Measurements from ENCODE around the gene DLG4. TPM values are rescaled to one million over a fixed set of nuclear protein-coding genes. Genes with fewer than 3 reads are reported as not detected.
A peak's percentile ranks its signal among the peaks of the same experiment; 100 is the strongest.

Gene DLG4
- total RNA-seq, 2 experiments from 2014 or later = 15.4 to 27.3 TPM

- no peak for TF ChIP-seq CTCF (conservative IDR thresholded peaks at IDR 0.05; ENCODE audit: low read length)
- TF ChIP-seq EZH2phosphoT487 (IDR thresholded peaks at IDR 0.05; ENCODE audit: borderline replicate concordance, low read depth, low read length) = no peak
- Histone ChIP-seq H3K27ac (ENCODE audit: low read depth, low read length, poor library complexity, severe bottlenecking) (no peak overlapping the region), H3K4me1 (ENCODE audit: insufficient read depth, low read length, poor library complexity, severe bottlenecking) (peaks cover 11% of the 10 kb centered on the region), H3K9me3 (ENCODE audit: low read length) (no peaks in the 10 kb centered on the region), H3K79me2 (ENCODE audit: insufficient read depth, low read depth, low read length) (no peaks in the 10 kb centered on the region; the same call in 1 of the 2 replicates), H3K36me3 (ENCODE audit: insufficient read depth, low read length) (peaks cover 89% of the 10 kb centered on the region), H3K4me3 (ENCODE audit: low read depth, low read length, poor library complexity, severe bottlenecking) (no peak overlapping the region), H4K20me1 (ENCODE audit: insufficient read depth, low read length) (no peaks in the 10 kb centered on the region), H2AFZ (ENCODE audit: low read length) (no peak overlapping the region), H3K9me2 (ENCODE audit: insufficient read depth, low read length) (no peaks in the 10 kb centered on the region), H3K4me2 (ENCODE audit: low read length) (no peak overlapping the region)
- no peak for DNase-seq (ENCODE audit: low spot score)
- POLR2A ChIA-PET = no interaction called here
- intact Hi-C loops (cut with micrococcal nuclease; ENCODE audit: unreplicated experiment) = no loop called here
- CTCF ChIA-PET (ENCODE audit: unreplicated experiment) = interaction anchor here (0.6 kb wide), 1 partner anchor 1043 kb away, joined by 3 read pairs; no protein-coding TSS in a partner anchor
- BruUV-seq (replicated peaks) = TSS peak; percentile 80
Observed at GRCh38 chr17:7224661-7225111, 5.0 kb upstream of the DLG4 start.

GRCh38 chr17:7224110-7224509, 4.5 kb upstream of the DLG4 start:
- ChIA-PET POLR2A (no interaction called here), CTCF (ENCODE audit: unreplicated experiment) (no interaction called here)
- Histone ChIP-seq H3K27ac (ENCODE audit: low read depth, low read length, poor library complexity, severe bottlenecking) (no peak overlapping the region), H3K4me1 (ENCODE audit: insufficient read depth, low read length, poor library complexity, severe bottlenecking) (peaks cover 16% of the 10 kb centered on the region), H3K79me2 (ENCODE audit: insufficient read depth, low read depth, low read length) (no peaks in the 10 kb centered on the region; the same call in 1 of the 2 replicates), H3K4me2 (ENCODE audit: low read length) (no peak overlapping the region), H3K9me3 (ENCODE audit: low read length) (no peaks in the 10 kb centered on the region), H4K20me1 (ENCODE audit: insufficient read depth, low read length) (no peaks in the 10 kb centered on the region), H3K36me3 (ENCODE audit: insufficient read depth, low read length) (peaks cover 83% of the 10 kb centered on the region), H2AFZ (ENCODE audit: low read length) (no peak overlapping the region), H3K9me2 (ENCODE audit: insufficient read depth, low read length) (no peaks in the 10 kb centered on the region), H3K4me3 (ENCODE audit: low read depth, low read length, poor library complexity, severe bottlenecking) (no peak overlapping the region)
- no peak for DNase-seq (ENCODE audit: low spot score)
- TF ChIP-seq CTCF (conservative IDR thresholded peaks at IDR 0.05; ENCODE audit: low read length) (no peak), EZH2phosphoT487 (IDR thresholded peaks at IDR 0.05; ENCODE audit: borderline replicate concordance, low read depth, low read length) (no peak)
- intact Hi-C loops (cut with micrococcal nuclease; ENCODE audit: unreplicated experiment) = no loop called here
- BruUV-seq (replicated peaks) = no TSS peak

GRCh38 chr17:7223375-7223774, 3.7 kb upstream of the DLG4 start:
- no peak for DNase-seq (ENCODE audit: low spot score)
- TF ChIP-seq EZH2phosphoT487 (IDR thresholded peaks at IDR 0.05; ENCODE audit: borderline replicate concordance, low read depth, low read length) (no peak), CTCF (conservative IDR thresholded peaks at IDR 0.05; ENCODE audit: low read length) (no peak)
- peaks cover 23% of the 10 kb centered on the region for H3K4me1 ChIP-seq (ENCODE audit: insufficient read depth, low read length, poor library complexity, severe bottlenecking)
- H3K27ac ChIP-seq (ENCODE audit: low read depth, low read length, poor library complexity, severe bottlenecking) = no peak overlapping the region
- H2AFZ ChIP-seq (ENCODE audit: low read length) = no peak overlapping the region
- BruUV-seq (replicated peaks) = no TSS peak
- H3K36me3 ChIP-seq (ENCODE audit: insufficient read depth, low read length) = peaks cover 76% of the 10 kb centered on the region
- CTCF ChIA-PET (ENCODE audit: unreplicated experiment) = no interaction called here
- POLR2A ChIA-PET = no interaction called here
- H3K79me2 ChIP-seq (ENCODE audit: insufficient read depth, low read depth, low read length) = no peaks in the 10 kb centered on the region; the same call in 1 of the 2 replicates
- H3K4me2 ChIP-seq (ENCODE audit: low read length) = no peak overlapping the region
- H3K9me3 ChIP-seq (ENCODE audit: low read length) = no peaks in the 10 kb centered on the region
- H4K20me1 ChIP-seq (ENCODE audit: insufficient read depth, low read length) = no peaks in the 10 kb centered on the region
- intact Hi-C loops (cut with micrococcal nuclease; ENCODE audit: unreplicated experiment) = no loop called here
- H3K4me3 ChIP-seq (ENCODE audit: low read depth, low read length, poor library complexity, severe bottlenecking) = no peak overlapping the region
- H3K9me2 ChIP-seq (ENCODE audit: insufficient read depth, low read length) = no peaks in the 10 kb centered on the region
